Measurements from ENCODE around the gene RBM33. TPM values are rescaled to one million over a fixed set of nuclear protein-coding genes. Genes with fewer than 3 reads are reported as not detected.
A peak's percentile ranks its signal among the peaks of the same experiment; 100 is the strongest.

RBM33 gene
- total and polyA plus RNA-seq, 2 of the 13 experiments (the other 11 are each of a cell fraction or from before 2014, with no cell fraction given) = 12.4 to 28.9 TPM

DNA sequence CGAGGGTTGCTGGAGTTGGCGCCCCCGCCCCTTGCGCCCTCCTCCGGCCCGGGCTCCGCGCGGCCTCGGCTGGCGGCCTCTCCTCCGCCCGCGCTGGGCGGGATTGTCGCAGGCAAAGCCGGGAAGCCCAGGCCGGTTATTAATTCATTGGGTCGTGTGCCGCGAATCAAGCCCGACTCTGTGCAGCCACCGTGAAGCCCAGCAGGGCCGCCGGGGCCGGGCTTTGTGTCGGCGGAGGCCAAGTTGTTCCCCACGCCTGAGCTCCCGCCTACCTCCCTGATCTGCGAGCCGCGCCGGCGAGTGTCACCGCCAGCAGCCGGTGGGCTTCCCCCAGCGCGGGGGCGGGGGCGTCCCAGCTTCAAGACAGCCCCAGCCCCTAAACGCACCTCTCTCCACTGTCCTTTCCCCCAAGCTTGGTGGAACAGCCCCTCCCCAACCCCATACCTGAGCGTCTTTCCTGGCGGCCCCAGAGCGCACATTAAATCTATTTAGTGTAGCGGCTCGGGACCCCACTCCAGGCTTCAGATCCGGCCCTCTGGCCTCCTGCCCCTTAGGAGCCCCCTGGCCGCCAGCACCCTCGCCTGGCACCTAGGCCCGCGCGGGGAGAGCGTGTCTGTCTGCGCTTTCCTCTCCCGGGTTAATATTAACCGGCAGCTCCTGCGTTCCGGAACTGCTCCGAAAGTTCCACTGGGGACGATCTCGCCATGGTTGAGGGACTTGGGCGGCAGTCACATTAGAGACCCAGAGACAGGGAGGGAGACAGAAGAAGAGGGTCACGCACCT, 164.3 kb downstream of the RBM33 start (continued):
- TF ChIP-seq, protein P1, sequence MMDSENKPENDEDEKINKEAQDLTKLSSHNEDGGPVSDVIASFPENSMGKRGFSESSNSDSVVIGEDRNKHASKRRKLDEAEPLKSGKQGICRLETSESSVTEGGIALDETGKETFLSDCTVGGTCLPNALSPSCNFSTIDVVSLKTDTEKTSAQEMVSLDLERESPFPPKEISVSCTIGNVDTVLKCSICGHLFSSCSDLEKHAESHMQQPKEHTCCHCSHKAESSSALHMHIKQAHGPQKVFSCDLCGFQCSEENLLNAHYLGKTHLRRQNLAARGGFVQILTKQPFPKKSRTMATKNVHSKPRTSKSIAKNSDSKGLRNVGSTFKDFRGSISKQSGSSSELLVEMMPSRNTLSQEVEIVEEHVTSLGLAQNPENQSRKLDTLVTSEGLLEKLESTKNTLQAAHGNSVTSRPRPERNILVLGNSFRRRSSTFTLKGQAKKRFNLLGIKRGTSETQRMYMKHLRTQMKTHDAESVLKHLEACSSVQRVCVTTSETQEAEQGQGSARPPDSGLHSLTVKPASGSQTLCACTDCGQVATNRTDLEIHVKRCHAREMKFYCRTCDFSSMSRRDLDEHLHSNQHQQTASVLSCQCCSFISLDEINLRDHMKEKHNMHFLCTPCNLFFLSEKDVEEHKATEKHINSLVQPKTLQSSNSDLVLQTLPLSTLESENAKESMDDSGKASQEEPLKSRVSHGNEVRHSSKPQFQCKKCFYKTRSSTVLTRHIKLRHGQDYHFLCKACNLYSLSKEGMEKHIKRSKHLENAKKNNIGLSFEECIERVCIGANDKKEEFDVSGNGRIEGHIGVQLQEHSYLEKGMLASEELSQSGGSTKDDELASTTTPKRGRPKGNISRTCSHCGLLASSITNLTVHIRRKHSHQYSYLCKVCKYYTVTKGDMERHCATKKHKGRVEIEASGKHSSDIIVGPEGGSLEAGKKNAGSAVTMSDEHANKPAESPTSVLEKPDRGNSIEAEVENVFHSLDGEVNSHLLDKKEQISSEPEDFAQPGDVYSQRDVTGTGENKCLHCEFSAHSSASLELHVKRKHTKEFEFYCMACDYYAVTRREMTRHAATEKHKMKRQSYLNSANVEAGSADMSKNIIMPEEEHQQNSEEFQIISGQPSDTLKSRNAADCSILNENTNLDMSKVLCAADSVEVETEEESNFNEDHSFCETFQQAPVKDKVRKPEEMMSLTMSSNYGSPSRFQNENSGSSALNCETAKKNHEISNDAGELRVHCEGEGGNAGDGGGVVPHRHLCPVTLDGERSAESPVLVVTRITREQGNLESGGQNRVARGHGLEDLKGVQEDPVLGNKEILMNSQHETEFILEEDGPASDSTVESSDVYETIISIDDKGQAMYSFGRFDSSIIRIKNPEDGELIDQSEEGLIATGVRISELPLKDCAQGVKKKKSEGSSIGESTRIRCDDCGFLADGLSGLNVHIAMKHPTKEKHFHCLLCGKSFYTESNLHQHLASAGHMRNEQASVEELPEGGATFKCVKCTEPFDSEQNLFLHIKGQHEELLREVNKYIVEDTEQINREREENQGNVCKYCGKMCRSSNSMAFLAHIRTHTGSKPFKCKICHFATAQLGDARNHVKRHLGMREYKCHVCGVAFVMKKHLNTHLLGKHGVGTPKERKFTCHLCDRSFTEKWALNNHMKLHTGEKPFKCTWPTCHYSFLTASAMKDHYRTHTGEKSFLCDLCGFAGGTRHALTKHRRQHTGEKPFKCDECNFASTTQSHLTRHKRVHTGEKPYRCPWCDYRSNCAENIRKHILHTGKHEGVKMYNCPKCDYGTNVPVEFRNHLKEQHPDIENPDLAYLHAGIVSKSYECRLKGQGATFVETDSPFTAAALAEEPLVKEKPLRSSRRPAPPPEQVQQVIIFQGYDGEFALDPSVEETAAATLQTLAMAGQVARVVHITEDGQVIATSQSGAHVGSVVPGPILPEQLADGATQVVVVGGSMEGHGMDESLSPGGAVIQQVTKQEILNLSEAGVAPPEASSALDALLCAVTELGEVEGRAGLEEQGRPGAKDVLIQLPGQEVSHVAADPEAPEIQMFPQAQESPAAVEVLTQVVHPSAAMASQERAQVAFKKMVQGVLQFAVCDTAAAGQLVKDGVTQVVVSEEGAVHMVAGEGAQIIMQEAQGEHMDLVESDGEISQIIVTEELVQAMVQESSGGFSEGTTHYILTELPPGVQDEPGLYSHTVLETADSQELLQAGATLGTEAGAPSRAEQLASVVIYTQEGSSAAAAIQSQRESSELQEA (CRISPR knock-in tag; IDR thresholded peaks at IDR 0.05; ENCODE audit: not compliant biosample characterization) = no peak
- TF ChIP-seq HNF1A (IDR thresholded peaks at IDR 0.05; ENCODE audit: low read depth) = peak; percentile 96
- TF ChIP-seq HNF1A (CRISPR knock-in tag; IDR thresholded peaks at IDR 0.05; ENCODE audit: borderline replicate concordance) = peak; percentile 96
- no peak; the same call in 1 of the 2 replicates for TF ChIP-seq NKX3-1 (CRISPR knock-in tag; IDR thresholded peaks at IDR 0.05)
- no peak for TF ChIP-seq EEA1 (CRISPR knock-in tag; IDR thresholded peaks at IDR 0.05; ENCODE audit: borderline replicate concordance)
- TF ChIP-seq, protein P2, sequence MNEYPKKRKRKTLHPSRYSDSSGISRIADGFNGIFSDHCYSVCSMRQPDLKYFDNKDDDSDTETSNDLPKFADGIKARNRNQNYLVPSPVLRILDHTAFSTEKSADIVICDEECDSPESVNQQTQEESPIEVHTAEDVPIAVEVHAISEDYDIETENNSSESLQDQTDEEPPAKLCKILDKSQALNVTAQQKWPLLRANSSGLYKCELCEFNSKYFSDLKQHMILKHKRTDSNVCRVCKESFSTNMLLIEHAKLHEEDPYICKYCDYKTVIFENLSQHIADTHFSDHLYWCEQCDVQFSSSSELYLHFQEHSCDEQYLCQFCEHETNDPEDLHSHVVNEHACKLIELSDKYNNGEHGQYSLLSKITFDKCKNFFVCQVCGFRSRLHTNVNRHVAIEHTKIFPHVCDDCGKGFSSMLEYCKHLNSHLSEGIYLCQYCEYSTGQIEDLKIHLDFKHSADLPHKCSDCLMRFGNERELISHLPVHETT (CRISPR knock-in tag; conservative IDR thresholded peaks at IDR 0.05) = no peak
- TF ChIP-seq GTF2F1 (IDR thresholded peaks at IDR 0.05; ENCODE audit: low read length) = no peak
- TF ChIP-seq EP300 (IDR thresholded peaks at IDR 0.05; ENCODE audit: low read depth in 2 of 2, low read length in 2 of 2) = no peak
- TF ChIP-seq EP300 (CRISPR knock-in tag; IDR thresholded peaks at IDR 0.05; ENCODE audit: borderline replicate concordance) = no peak
- no peak for TF ChIP-seq ZNF3 (CRISPR knock-in tag; IDR thresholded peaks at IDR 0.05)
- TF ChIP-seq ZNF225 (CRISPR knock-in tag; IDR thresholded peaks at IDR 0.05) = no peak
- no peak for TF ChIP-seq ZNF839 (CRISPR knock-in tag; IDR thresholded peaks at IDR 0.05; ENCODE audit: borderline replicate concordance)
- no peak for TF ChIP-seq ZNF562 (CRISPR knock-in tag; IDR thresholded peaks at IDR 0.05; ENCODE audit: borderline replicate concordance)
